ENCODE results near the gene LEP.
"Not testable (repeated sequence)": the region's sequence is repeated elsewhere in the genome, so short reads cannot be mapped to it uniquely, and the experiment has no call there.

The LEP gene

DNA sequence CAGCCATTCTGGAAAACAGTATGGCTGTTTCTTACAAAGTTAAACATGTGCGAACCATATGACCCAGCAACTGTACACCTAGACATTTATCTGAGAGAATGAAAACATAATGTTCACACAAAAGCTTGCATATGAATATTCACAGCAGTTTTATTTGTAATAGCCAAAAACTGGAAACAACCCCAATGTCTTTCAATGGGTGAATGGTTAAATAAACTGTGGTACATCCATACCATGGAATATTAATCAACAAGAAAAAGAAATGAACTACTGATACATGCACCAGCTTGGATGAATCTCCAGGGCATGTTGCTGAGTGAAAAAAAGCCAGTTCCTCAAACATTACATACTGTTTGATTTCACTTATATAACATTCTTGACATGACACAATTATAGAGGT, 37.3 kb downstream of the LEP start:
- DNase-seq = no peak

DNA sequence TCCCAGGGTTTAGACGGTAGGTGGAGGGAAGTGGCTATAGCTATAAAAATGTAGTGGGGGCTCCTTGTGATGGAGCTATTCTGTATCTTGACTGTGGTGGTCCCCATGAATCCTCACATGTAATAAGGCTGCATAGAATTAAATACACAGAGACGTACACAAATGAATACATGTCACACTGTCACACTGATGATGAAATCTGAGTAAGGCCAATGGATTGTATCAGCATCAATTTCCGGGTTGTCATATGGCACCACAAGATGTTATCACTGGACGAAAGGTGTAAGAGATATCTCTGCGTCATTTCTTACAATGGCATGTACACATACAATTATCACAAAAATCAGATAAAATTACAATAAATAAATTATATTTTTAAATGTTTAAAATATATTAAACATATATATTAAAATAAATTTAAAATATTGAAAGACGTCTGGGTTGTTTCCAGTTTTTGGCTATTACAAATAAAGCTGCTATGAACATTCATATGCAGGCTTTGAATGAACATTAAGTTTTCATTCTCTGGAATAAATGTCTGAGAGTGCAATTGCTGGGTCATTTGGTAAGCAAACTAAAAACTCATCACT, 38.1 kb downstream of the LEP start:
- no peak for DNase-seq

DNA sequence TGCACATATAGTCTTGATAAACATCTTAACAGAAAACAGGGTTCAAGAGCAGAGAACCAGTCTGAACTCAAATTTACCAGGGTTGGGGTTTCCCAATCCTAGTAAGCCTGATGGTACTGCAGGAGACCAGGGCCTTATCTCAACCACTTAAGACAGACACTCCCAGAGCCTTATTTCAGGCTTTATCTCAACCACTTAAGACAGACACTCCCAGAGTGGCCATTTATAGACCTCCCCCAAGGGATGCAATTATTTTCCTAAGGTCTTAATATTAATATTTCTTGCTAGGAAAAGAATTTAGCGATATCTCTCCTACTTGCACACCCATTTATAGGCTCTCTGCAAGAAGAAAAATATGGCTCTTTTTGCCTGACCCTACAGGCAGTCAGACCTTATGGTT, 39.4 kb downstream of the LEP start:
- DNase-seq = not testable (repeated sequence)

DNA sequence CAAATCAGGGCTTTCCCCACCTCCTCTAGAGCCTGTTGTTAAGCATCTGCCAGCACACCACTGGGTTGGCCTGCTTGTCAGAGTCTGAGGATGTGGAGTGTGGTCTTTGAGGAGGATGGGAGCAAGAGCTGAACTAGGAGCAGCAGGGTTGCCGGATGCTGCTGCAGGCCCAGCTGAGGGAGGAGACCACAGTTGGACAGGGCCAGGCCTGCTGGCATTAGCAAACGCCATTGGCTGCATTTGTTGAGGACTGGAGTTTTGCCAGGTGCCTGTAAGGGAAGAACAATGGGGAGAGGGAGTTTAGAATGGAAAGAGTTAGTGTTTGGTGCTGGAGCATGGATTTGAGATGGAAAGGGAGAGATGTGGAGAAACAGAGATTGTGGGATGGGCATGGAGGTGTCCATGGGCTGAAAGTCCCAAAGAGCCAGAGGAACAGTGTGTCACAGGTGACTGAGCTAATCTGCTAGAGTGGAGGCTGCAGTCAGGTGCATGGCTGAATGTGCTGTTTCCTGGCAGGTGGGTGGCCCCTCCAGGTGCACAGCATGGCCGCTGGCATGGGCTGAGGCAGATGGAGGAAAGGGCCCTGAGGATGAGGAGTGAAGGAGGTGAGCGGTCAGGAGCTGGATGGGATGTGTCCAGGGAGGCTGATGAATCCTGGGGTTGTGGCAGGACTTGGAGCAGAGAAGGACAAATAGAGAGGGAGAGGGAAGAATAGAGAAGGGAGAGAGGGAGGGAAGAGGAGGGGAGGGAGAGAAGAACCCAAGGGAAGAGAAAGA, 40.7 kb downstream of the LEP start:
- DNase-seq = no peak

DNA sequence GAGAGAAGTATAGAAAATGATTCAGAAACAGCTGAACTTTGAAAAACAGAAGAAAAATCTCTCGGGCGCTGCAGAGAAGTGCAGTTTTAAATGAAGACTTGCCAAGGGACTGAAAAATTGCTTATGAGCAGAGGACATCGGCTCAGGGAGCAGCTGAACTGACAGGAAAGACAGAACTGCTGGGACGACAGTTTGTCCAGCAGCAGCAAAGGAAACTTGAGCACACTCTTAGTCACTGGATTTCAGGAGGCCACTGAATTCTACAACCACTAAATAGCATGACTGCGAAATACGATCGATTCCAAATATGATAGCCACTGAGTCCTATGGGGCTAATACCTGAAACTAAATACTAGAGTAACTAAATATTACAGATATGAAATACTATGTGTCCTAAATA, 43.0 kb downstream of the LEP start:
- no peak for DNase-seq

DNA sequence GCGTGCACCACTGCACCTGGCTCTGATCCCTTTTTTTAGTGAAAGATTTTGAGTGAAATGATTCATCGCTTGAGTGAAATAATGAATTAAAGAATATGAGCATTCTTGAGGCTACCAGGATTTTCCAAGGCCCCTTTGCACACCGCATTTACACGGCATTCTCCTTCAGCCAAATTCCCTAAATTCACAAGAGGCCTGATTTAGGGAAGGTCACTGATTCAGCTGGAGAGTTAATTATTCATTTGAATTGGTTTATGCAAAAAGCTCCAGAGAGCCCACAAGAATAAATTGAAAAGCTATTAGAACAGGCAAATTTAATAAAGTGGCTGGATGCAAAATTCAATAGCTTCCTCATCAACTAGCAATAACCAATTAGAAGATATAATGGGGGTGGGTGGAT, 46.5 kb downstream of the LEP start:
- no peak for DNase-seq

DNA sequence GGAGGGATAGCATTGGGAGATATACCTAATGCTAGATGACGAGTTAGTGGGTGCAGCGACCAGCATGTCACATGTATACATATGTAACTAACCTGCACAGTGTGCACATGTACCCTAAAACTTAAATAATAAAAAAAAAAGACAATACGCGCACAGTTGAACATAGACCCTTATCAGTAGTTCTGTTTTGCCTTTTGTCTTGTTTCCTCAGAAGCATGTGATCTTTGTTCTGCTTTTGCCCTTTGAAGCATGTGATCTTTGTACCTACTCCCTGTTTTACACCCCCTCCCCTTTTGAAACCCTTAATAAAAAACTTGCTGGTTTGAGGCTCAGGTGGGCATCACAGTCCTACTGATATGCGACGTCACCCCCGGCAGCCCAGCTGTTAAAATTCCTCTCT, 56.9 kb downstream of the LEP start:
- DNase-seq = not testable (repeated sequence)

DNA sequence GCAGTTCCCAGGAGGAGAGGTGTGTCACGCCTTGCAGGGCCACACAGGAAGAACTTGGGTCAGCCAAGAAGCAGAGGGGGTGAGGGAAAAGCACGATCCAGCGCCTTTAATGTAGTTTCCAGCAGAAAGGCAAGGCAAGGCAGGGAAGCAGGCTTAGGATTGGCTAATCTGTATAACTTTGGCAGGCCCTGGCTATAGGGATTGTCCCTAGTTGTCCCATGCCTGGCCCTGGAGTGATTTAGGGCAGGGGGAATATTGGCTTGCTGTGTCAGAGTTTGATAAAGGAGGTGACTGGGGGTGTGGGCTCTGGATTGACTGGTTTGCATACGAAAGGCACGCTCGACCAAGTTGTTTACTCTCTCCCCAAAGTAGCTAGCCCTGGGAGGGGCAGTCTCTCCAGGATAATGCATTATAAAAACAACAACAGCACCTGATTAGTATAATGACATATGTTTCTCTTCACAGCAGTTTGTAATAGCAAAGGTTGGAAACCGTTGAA, 58.1 kb downstream of the LEP start:
- no peak for DNase-seq

DNA sequence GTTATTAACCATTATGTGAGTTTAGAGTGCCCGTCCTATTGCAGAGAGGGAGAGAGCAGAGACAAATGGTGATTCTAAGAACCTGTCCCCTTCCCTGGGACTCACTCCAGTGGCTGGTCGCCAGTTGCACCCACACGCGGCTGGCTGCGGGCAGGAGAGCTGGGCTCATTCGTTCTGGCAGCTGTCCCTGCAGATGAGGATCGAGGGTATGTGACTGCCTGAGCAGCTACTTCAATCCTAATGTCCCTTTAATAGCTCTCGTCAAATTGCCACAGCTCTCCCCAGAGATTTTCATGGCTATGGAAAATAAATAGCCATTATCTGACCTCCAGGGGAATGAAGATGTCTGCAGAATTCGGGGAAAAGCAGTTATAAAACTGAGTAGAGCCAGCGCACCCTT, 61.1 kb downstream of the LEP start:
- no peak for DNase-seq

DNA sequence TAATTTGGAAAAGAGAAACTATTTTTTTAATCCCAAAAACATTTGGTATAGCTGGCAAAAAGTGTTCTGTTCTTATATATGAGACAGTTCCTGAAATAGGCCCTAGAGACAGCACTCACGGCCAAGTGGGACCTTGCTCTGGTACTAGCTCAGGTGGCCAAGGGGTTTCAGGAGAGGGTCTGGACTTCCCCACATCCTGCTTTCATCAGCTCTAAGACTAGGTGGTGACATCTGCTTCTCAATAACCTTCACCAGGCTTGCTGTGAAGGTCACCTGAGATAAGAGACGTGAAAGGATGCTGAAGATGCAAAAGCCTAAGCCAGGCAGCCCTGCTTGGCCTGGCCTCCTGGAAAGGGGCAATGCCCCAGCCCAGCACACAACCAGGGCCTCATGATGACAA, 62.1 kb downstream of the LEP start:
- no peak for DNase-seq

DNA sequence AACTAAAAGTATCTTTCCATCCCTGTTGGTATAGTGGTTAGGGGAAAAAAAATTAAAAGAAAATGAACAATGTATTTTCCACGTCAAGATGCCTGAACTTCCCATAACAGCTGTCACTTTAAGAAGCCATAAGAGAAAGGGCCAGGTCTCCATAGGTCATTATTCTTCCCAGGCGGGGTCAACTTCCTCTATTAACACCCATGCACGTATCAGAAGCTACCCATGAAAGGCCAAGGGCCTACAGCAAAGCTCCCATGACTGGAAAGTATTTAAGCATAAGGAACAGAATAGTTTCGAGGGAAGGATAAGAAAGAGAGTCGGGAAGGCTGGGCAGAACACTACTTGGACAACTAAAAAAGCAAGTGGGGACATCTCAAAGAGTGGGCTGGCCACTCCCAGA, 62.6 kb downstream of the LEP start:
- DNase-seq = no peak

DNA sequence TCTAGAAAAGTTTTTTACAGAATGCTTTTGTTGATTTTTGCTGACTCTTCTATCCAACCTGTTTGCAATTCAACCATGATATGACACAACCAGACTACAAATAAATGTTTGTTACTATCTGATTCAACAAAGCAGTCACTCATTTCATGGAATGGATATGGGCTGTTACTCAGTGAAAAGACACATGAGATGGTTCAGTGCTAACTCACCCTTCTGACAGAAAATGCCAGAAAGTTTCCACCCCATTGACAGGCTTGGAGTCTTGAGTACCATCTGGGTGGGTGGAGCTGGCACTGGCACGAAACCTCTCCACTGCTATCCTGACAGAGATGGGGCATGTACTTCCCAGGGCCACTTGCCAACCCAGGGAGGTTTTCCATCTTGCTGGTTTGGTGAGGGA, 63.1 kb downstream of the LEP start:
- DNase-seq = no peak

DNA sequence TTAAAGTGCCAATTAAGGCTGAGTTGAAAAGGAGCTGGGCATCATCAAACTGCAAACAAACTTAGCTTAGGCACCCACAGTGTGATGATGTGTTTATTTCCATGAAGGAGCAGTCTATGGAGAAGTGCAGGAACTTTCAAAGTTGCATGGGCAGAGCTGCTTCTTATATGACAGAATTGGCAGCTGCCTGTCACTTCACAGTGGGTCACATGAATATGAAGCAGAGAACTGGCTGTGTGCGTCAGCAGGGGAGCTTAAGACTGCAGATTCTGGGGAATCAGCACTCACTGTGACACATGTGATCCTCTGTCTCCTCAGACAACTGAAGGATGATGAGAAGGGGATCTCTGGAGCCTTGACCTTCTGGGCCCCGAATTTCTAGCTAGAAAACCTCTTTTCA, 66.0 kb downstream of the LEP start:
- DNase-seq = no peak

All from NCI-H524 treated with DMSO at 0.1 percent for 48 hours (cell line).